GM18511 (cell line): Measurements from ENCODE around the gene FCER1G.

Experiments
- ATAC-seq: cut with Tn5 transposase; IDR thresholded peaks from one replicate; pipeline ENCODE4 v1.9.1; 2021; ENCODE audit warnings: mild to moderate bottlenecking, moderate library complexity; ENCODE audit not compliant: unreplicated experiment

Gene FCER1G

GRCh38 chr1:161215076-161215475 is at the start of gene FCER1G:
Gene FCER1G (plus strand): TSS chr1:161215295. CDS start chr1:161215322, 27 bp downstream.
- ATAC-seq, result no peak

- ATAC-seq, result peak; percentile 94
Observed at GRCh38 chr1:161165742-161166668, 49.1 kb upstream of the FCER1G start, which contains the start of gene PPOX. Gene PPOX (plus strand): TSS chr1:161166426. CDS start chr1:161166848, 422 bp downstream.

- ATAC-seq, result no peak
Observed at GRCh38 chr1:161166669-161167548, 48.2 kb upstream of the FCER1G start.

- ATAC-seq, result no peak
Observed at GRCh38 chr1:161168906-161169305, 46.2 kb upstream of the FCER1G start.

GRCh38 chr1:161171191-161171590 is 43.9 kb upstream of the FCER1G start:
- no peak for ATAC-seq

GRCh38 chr1:161171696-161172095 is 43.4 kb upstream of the FCER1G start:
- no peak for ATAC-seq

- no peak for ATAC-seq
Observed at GRCh38 chr1:161172349-161172748, 42.7 kb upstream of the FCER1G start.

- ATAC-seq, result no peak
Observed at GRCh38 chr1:161172776-161173376, 42.2 kb upstream of the FCER1G start.

- no peak for ATAC-seq
Observed at GRCh38 chr1:161173711-161174110, 41.4 kb upstream of the FCER1G start.

- ATAC-seq, result no peak
Observed at GRCh38 chr1:161174911-161175310, 40.2 kb upstream of the FCER1G start.

- no peak for ATAC-seq
Observed at GRCh38 chr1:161175771-161176453, 39.2 kb upstream of the FCER1G start.

- ATAC-seq, result no peak
Observed at GRCh38 chr1:161176468-161177111, 38.5 kb upstream of the FCER1G start.

- ATAC-seq, result peak; percentile 92
Observed at GRCh38 chr1:161177112-161177935, 37.8 kb upstream of the FCER1G start, which contains the start of gene B4GALT3. Gene B4GALT3 (minus strand): TSS chr1:161177507. CDS start chr1:161176060, 1,447 bp downstream.

GRCh38 chr1:161177936-161178244 is 37.2 kb upstream of the FCER1G start:
- no peak for ATAC-seq

GRCh38 chr1:161179698-161180097 is 35.4 kb upstream of the FCER1G start:
- no peak for ATAC-seq

GRCh38 chr1:161180639-161181038 is 34.5 kb upstream of the FCER1G start:
- no peak for ATAC-seq

GRCh38 chr1:161182214-161182613 is 32.9 kb upstream of the FCER1G start:
- ATAC-seq, result peak; percentile 51

- ATAC-seq, result peak; percentile 75
Observed at GRCh38 chr1:161185282-161185682, 29.8 kb upstream of the FCER1G start.

- ATAC-seq, result peak; percentile 30
Observed at GRCh38 chr1:161185732-161186311, 29.3 kb upstream of the FCER1G start.
